ENCODE results near the gene COX6A2.

COX6A2 gene

GRCh38 chr16:31471875-31472708 lies 43.9 kb upstream of the COX6A2 start, which contains the start of gene TGFB1I1:
Gene TGFB1I1 (plus strand): TSS chr16:31472152. CDS start chr16:31472189, 37 bp downstream.
- Histone ChIP-seq H3K9me3 (ENCODE audit: control insufficient read depth, low read length) (no peaks in the 10 kb centered on the region), H3K4me1 (ENCODE audit: control insufficient read depth, insufficient read depth, low read length, poor library complexity, severe bottlenecking) (peaks cover 23% of the 10 kb centered on the region), H3K27ac (ENCODE audit: insufficient read depth, low read length, poor library complexity, severe bottlenecking) (no peak within 1 kb of the TSS), H3K4me3 (ENCODE audit: insufficient read depth, low read depth, low read length, poor library complexity, severe bottlenecking) (peak within 1 kb of the TSS; percentile 55), H3K36me3 (ENCODE audit: control insufficient read depth, insufficient read depth, low read length) (no peaks in the 10 kb centered on the region), H3K27me3 (replicated peaks; ENCODE audit: control insufficient read depth, insufficient read depth, low read length, poor library complexity, severe bottlenecking) (peaks cover 7% of the 10 kb centered on the region)
- no peak for DNase-seq

- Histone ChIP-seq H3K27ac (ENCODE audit: insufficient read depth, low read length, poor library complexity, severe bottlenecking) (no peak overlapping the region), H3K27me3 (replicated peaks; ENCODE audit: control insufficient read depth, insufficient read depth, low read length, poor library complexity, severe bottlenecking) (peaks cover 7% of the 10 kb centered on the region), H3K36me3 (ENCODE audit: control insufficient read depth, insufficient read depth, low read length) (no peaks in the 10 kb centered on the region), H3K9me3 (ENCODE audit: control insufficient read depth, low read length) (no peaks in the 10 kb centered on the region), H3K4me3 (ENCODE audit: insufficient read depth, low read depth, low read length, poor library complexity, severe bottlenecking) (no peak overlapping the region), H3K4me1 (ENCODE audit: control insufficient read depth, insufficient read depth, low read length, poor library complexity, severe bottlenecking) (peaks cover 22% of the 10 kb centered on the region)
- DNase-seq, result no peak
Measured at GRCh38 chr16:31471241-31471874, 43.2 kb upstream of the COX6A2 start.

- H3K27me3 ChIP-seq (replicated peaks; ENCODE audit: control insufficient read depth, insufficient read depth, low read length, poor library complexity, severe bottlenecking), result peaks cover 7% of the 10 kb centered on the region
- no peaks in the 10 kb centered on the region for H3K9me3 ChIP-seq (ENCODE audit: control insufficient read depth, low read length)
- no peaks in the 10 kb centered on the region for H3K36me3 ChIP-seq (ENCODE audit: control insufficient read depth, insufficient read depth, low read length)
- DNase-seq, result no peak
- H3K27ac ChIP-seq (ENCODE audit: insufficient read depth, low read length, poor library complexity, severe bottlenecking), result no peak overlapping the region
- peaks cover 16% of the 10 kb centered on the region for H3K4me1 ChIP-seq (ENCODE audit: control insufficient read depth, insufficient read depth, low read length, poor library complexity, severe bottlenecking)
- no peak overlapping the region for H3K4me3 ChIP-seq (ENCODE audit: insufficient read depth, low read depth, low read length, poor library complexity, severe bottlenecking)
Measured at GRCh38 chr16:31470615-31471014, 42.5 kb upstream of the COX6A2 start.

- peaks cover 16% of the 10 kb centered on the region for H3K4me1 ChIP-seq (ENCODE audit: control insufficient read depth, insufficient read depth, low read length, poor library complexity, severe bottlenecking)
- no peak overlapping the region for H3K27ac ChIP-seq (ENCODE audit: insufficient read depth, low read length, poor library complexity, severe bottlenecking)
- no peaks in the 10 kb centered on the region for H3K9me3 ChIP-seq (ENCODE audit: control insufficient read depth, low read length)
- H3K4me3 ChIP-seq (ENCODE audit: insufficient read depth, low read depth, low read length, poor library complexity, severe bottlenecking), result no peak overlapping the region
- H3K36me3 ChIP-seq (ENCODE audit: control insufficient read depth, insufficient read depth, low read length), result peaks cover 4% of the 10 kb centered on the region
- H3K27me3 ChIP-seq (replicated peaks; ENCODE audit: control insufficient read depth, insufficient read depth, low read length, poor library complexity, severe bottlenecking), result peaks cover 7% of the 10 kb centered on the region
- DNase-seq, result no peak
Measured at GRCh38 chr16:31467858-31468257, 39.7 kb upstream of the COX6A2 start.

GRCh38 chr16:31467151-31467773 lies 39.1 kb upstream of the COX6A2 start:
- Histone ChIP-seq H3K4me1 (ENCODE audit: control insufficient read depth, insufficient read depth, low read length, poor library complexity, severe bottlenecking) (peaks cover 14% of the 10 kb centered on the region), H3K27me3 (replicated peaks; ENCODE audit: control insufficient read depth, insufficient read depth, low read length, poor library complexity, severe bottlenecking) (peaks cover 3% of the 10 kb centered on the region), H3K4me3 (ENCODE audit: insufficient read depth, low read depth, low read length, poor library complexity, severe bottlenecking) (no peak overlapping the region), H3K9me3 (ENCODE audit: control insufficient read depth, low read length) (no peaks in the 10 kb centered on the region), H3K27ac (ENCODE audit: insufficient read depth, low read length, poor library complexity, severe bottlenecking) (no peak overlapping the region), H3K36me3 (ENCODE audit: control insufficient read depth, insufficient read depth, low read length) (peaks cover 9% of the 10 kb centered on the region)
- DNase-seq, result no peak

GRCh38 chr16:31466381-31466841 lies 38.3 kb upstream of the COX6A2 start:
- Histone ChIP-seq H3K36me3 (ENCODE audit: control insufficient read depth, insufficient read depth, low read length) (peaks cover 10% of the 10 kb centered on the region), H3K27me3 (replicated peaks; ENCODE audit: control insufficient read depth, insufficient read depth, low read length, poor library complexity, severe bottlenecking) (no peaks in the 10 kb centered on the region), H3K4me1 (ENCODE audit: control insufficient read depth, insufficient read depth, low read length, poor library complexity, severe bottlenecking) (peaks cover 7% of the 10 kb centered on the region), H3K4me3 (ENCODE audit: insufficient read depth, low read depth, low read length, poor library complexity, severe bottlenecking) (no peak overlapping the region), H3K9me3 (ENCODE audit: control insufficient read depth, low read length) (no peaks in the 10 kb centered on the region), H3K27ac (ENCODE audit: insufficient read depth, low read length, poor library complexity, severe bottlenecking) (no peak overlapping the region)
- no peak for DNase-seq

GRCh38 chr16:31465788-31466370 lies 37.7 kb upstream of the COX6A2 start:
- H3K27ac ChIP-seq (ENCODE audit: insufficient read depth, low read length, poor library complexity, severe bottlenecking), result no peak overlapping the region
- no peaks in the 10 kb centered on the region for H3K9me3 ChIP-seq (ENCODE audit: control insufficient read depth, low read length)
- H3K27me3 ChIP-seq (replicated peaks; ENCODE audit: control insufficient read depth, insufficient read depth, low read length, poor library complexity, severe bottlenecking), result no peaks in the 10 kb centered on the region
- H3K4me3 ChIP-seq (ENCODE audit: insufficient read depth, low read depth, low read length, poor library complexity, severe bottlenecking), result no peak overlapping the region
- peaks cover 7% of the 10 kb centered on the region for H3K4me1 ChIP-seq (ENCODE audit: control insufficient read depth, insufficient read depth, low read length, poor library complexity, severe bottlenecking)
- peaks cover 10% of the 10 kb centered on the region for H3K36me3 ChIP-seq (ENCODE audit: control insufficient read depth, insufficient read depth, low read length)
- DNase-seq, result no peak

GRCh38 chr16:31464781-31465260 lies 36.7 kb upstream of the COX6A2 start:
- Histone ChIP-seq H3K9me3 (ENCODE audit: control insufficient read depth, low read length) (no peaks in the 10 kb centered on the region), H3K4me3 (ENCODE audit: insufficient read depth, low read depth, low read length, poor library complexity, severe bottlenecking) (no peak overlapping the region), H3K4me1 (ENCODE audit: control insufficient read depth, insufficient read depth, low read length, poor library complexity, severe bottlenecking) (peaks cover 15% of the 10 kb centered on the region), H3K27me3 (replicated peaks; ENCODE audit: control insufficient read depth, insufficient read depth, low read length, poor library complexity, severe bottlenecking) (no peaks in the 10 kb centered on the region), H3K36me3 (ENCODE audit: control insufficient read depth, insufficient read depth, low read length) (peaks cover 10% of the 10 kb centered on the region), H3K27ac (ENCODE audit: insufficient read depth, low read length, poor library complexity, severe bottlenecking) (no peak overlapping the region)
- DNase-seq, result no peak

GRCh38 chr16:31464348-31464769 lies 36.2 kb upstream of the COX6A2 start:
- Histone ChIP-seq H3K4me1 (ENCODE audit: control insufficient read depth, insufficient read depth, low read length, poor library complexity, severe bottlenecking) (peaks cover 15% of the 10 kb centered on the region), H3K9me3 (ENCODE audit: control insufficient read depth, low read length) (no peaks in the 10 kb centered on the region), H3K27me3 (replicated peaks; ENCODE audit: control insufficient read depth, insufficient read depth, low read length, poor library complexity, severe bottlenecking) (no peaks in the 10 kb centered on the region), H3K36me3 (ENCODE audit: control insufficient read depth, insufficient read depth, low read length) (peaks cover 10% of the 10 kb centered on the region), H3K4me3 (ENCODE audit: insufficient read depth, low read depth, low read length, poor library complexity, severe bottlenecking) (no peak overlapping the region), H3K27ac (ENCODE audit: insufficient read depth, low read length, poor library complexity, severe bottlenecking) (no peak overlapping the region)
- DNase-seq, result no peak
